Measurements from ENCODE around the gene PRSS27.
"Not testable (repeated sequence)": the region's sequence is repeated elsewhere in the genome, so short reads cannot be mapped to it uniquely, and the experiment has no call there.

PRSS27 gene

DNA sequence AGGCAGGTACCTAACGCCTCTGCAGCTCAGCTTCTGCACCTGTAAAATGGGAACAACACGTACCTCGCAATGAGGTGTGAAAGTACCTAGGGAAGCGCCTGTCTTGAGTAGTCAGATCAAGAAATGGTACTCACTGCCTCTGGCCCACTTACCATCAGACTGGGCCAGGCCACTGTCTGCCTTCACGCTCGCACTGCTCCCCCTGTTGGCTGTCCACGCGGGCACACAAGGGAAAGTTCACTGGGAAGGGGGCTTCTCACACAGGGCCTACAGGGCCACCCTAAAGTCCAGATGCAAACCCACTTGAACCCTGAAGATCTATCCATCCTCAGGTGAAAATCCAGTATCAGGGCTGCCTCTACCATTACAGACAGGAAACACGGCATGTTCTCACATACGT is 48.8 kb downstream of the PRSS27 start:
- H3K27ac Mint-ChIP-seq; H3K27me3 Mint-ChIP-seq (ENCODE audit: low read depth); H3K9me3 Mint-ChIP-seq: not testable (repeated sequence)
- TF ChIP-seq, protein P1, sequence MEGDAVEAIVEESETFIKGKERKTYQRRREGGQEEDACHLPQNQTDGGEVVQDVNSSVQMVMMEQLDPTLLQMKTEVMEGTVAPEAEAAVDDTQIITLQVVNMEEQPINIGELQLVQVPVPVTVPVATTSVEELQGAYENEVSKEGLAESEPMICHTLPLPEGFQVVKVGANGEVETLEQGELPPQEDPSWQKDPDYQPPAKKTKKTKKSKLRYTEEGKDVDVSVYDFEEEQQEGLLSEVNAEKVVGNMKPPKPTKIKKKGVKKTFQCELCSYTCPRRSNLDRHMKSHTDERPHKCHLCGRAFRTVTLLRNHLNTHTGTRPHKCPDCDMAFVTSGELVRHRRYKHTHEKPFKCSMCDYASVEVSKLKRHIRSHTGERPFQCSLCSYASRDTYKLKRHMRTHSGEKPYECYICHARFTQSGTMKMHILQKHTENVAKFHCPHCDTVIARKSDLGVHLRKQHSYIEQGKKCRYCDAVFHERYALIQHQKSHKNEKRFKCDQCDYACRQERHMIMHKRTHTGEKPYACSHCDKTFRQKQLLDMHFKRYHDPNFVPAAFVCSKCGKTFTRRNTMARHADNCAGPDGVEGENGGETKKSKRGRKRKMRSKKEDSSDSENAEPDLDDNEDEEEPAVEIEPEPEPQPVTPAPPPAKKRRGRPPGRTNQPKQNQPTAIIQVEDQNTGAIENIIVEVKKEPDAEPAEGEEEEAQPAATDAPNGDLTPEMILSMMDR (IDR thresholded peaks at IDR 0.05; ENCODE audit: unreplicated experiment in 3 of 3) = peak in 2 of 3 experiments; percentile 25 to 28
- H3K36me3 Mint-ChIP-seq (ENCODE audit: low read depth) = peaks cover 23% of the 10 kb centered on the region
- peaks cover 28% of the 10 kb centered on the region for H3K4me1 Mint-ChIP-seq
- H3K4me3 Mint-ChIP-seq = peak overlapping the region; percentile 55 to 68 (median 66)

DNA sequence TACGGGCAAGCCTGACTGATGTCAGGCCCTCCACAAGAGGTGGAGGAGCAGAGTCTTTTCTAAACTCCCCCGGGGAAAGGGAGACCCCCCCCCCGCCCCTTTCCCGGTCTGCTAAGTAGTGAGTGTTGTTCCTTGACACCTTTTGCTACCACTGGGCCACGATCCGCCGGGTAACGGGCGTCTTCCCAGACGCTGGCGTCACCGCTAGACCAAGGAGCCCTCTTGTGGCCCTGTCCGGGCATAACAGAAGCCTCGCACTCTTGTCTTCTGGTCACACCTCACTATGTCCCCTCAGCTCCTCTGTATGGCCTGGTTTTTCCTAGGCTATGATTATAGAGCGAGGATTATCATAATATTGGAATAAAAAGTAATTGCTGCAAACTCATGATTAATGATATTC is 50.0 kb downstream of the PRSS27 start:
- Mint-ChIP-seq H3K4me3 (peak overlapping the region; percentile 67 to 76 (median 71)), H3K36me3 (ENCODE audit: low read depth) (peaks cover 24% of the 10 kb centered on the region), H3K27ac (peak overlapping the region in 1 of 3 experiments; percentile 51), H3K4me1 (peaks cover 32% of the 10 kb centered on the region)
- TF ChIP-seq, protein P1 (IDR thresholded peaks at IDR 0.05; ENCODE audit: unreplicated experiment in 3 of 3) = peak; percentile 66 to 77 (median 68)
- H3K27me3 Mint-ChIP-seq (ENCODE audit: low read depth); H3K9me3 Mint-ChIP-seq: not testable (repeated sequence)

- not testable (repeated sequence) for H3K9me3 Mint-ChIP-seq; H3K27ac Mint-ChIP-seq; H3K27me3 Mint-ChIP-seq (ENCODE audit: low read depth)
- Mint-ChIP-seq H3K36me3 (ENCODE audit: low read depth) (peaks cover 24% of the 10 kb centered on the region), H3K4me1 (peaks cover 36% of the 10 kb centered on the region), H3K4me3 (peak overlapping the region in 2 of 3 experiments; percentile 44 to 76)
These were observed 50.4 kb downstream of the PRSS27 start for GRCh38 chr16:2669587-2669986.

GRCh38 chr16:2666671-2667070 is 53.4 kb downstream of the PRSS27 start:
- Mint-ChIP-seq H3K36me3 (ENCODE audit: low read depth) (peaks cover 28% of the 10 kb centered on the region), H3K27ac (peak overlapping the region in 1 of 3 experiments; percentile 60), H3K4me1 (peaks cover 46% of the 10 kb centered on the region)
- H3K4me3 Mint-ChIP-seq; H3K27me3 Mint-ChIP-seq (ENCODE audit: low read depth); H3K9me3 Mint-ChIP-seq: not testable (repeated sequence)

DNA sequence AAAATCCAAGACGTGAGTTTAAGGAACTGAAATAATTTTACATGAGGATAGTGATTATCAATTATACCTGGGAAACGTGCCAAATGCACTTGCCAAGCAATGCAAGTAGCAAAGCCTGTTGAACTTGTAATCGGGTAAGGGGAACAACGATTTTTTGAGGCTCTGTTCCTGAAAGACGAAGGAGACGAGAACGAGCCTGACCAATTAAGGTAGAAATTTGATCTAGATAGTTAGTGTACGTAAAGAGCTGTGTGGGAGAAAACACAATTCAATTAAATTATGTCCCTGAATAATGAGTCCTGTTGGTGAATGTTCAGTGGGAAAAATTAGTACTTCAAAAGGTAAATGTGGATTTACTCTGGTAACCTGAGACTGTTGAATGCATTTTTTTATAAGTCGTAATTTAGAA is 55.4 kb downstream of the PRSS27 start:
- Mint-ChIP-seq H3K4me3 (peak overlapping the region in 1 of 3 experiments; percentile 9), H3K36me3 (ENCODE audit: low read depth) (peaks cover 29% of the 10 kb centered on the region), H3K27me3 (ENCODE audit: low read depth) (no peaks in the 10 kb centered on the region), H3K27ac (peak overlapping the region; percentile 40 to 76 (median 68)), H3K9me3 (no peaks in the 10 kb centered on the region), H3K4me1 (peaks cover 41% of the 10 kb centered on the region)
- TF ChIP-seq, protein P1 (IDR thresholded peaks at IDR 0.05; ENCODE audit: unreplicated experiment in 3 of 3) = no peak

DNA sequence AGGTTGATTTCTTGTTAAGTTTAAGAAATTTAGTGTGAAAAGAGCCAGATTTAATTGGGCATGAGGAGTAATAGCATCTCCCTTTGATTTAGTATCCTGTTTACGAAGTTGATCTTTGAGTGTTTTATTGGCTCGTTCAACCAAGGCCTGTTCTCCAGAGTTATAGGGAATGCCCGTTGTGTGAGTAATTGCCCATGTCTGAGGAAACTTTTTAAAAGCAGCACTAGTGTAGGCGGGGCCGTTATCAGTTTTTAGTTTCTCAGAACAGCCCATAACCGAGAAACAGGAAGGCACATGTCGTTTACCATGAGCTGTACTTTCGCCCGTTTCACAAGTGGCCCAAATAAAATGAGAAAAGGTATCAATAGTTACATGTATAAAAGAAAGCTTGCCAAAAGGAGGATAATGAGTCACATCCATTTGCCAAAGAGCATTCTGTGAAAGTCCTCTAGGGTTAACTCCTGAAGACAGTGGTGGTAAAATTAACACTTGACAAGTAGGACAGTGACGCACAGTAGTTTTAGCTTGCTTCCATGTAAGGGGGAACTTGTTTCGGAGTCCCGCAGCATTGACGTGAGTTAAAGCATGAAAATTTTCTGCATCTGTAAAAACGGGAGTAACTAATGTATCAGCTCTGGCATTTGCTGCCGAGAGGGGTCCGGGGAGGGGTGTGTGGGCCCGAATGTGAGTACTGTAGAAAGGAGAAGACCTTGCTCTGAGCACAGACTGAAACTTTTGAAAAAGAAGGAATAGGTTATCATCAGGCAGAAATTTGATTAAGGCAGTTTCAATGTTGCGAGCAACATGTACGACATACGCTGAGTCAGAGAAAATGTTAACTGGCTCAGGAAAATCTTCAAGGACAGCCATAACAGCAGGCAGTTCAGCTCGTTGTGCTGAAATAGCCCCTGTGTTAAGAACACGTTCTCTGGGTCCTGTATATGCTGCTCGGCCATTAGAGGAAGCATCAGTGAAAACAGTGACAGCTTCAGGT is 56.2 kb downstream of the PRSS27 start:
- peaks cover 38% of the 10 kb centered on the region for H3K4me1 Mint-ChIP-seq
- TF ChIP-seq, protein P1 (IDR thresholded peaks at IDR 0.05; ENCODE audit: unreplicated experiment in 3 of 3) = no peak

More for the DNA sequence above, 56.2 kb downstream of the PRSS27 start:
- Mint-ChIP-seq H3K36me3 (ENCODE audit: low read depth) (peaks cover 25% of the 10 kb centered on the region), H3K4me3 (peak overlapping the region; percentile 5 to 45 (median 16)), H3K27me3 (ENCODE audit: low read depth) (no peaks in the 10 kb centered on the region), H3K27ac (peak overlapping the region; percentile 40 to 76 (median 68)), H3K9me3 (no peaks in the 10 kb centered on the region)

All from nephron (organoid).